K562 (cell line): ENCODE data around the gene LETM1. TPM values are rescaled to one million over a fixed set of nuclear protein-coding genes. Genes with fewer than 3 reads are reported as not detected.

Source experiments
- ARHGAP35 ChIP-seq: fragments of 450-650 bp; IDR thresholded peaks from 2 replicates; pipeline ENCODE4 v1.6.1; 2018; ENCODE audit not compliant: partially characterized antibody
- CREM ChIP-seq: IDR thresholded peaks from 2 replicates; pipeline ENCODE4 v1.6.1; 2014; ENCODE audit warnings: antibody characterized with exemption, low read depth
- GABPA ChIP-seq: fragments of 200-800 bp; sonication (Bioruptor generic); conservative IDR thresholded peaks from 2 replicates; pipeline ENCODE4 v1.6.1; 2016; ENCODE audit warnings: low read depth, missing genetic modification characterization, missing compliant biosample characterization
- GABPB1 ChIP-seq: sonication (generic); formaldehyde crosslinking; IDR thresholded peaks from 2 replicates; pipeline ENCODE4 v1.8.0; 2022; ENCODE audit warnings: mild to moderate bottlenecking, missing genetic modification reagents
- HNRNPH1 ChIP-seq: fragments of 200-400 bp; formaldehyde crosslinking; optimal IDR thresholded peaks from 2 replicates; pipeline ENCODE3; 2017; ENCODE audit warnings: low read depth, mild to moderate bottlenecking, low read length, moderate library complexity
- MEF2A ChIP-seq: IDR thresholded peaks from 2 replicates; pipeline ENCODE4 v1.6.1; 2011; ENCODE audit warnings: low read depth, mild to moderate bottlenecking, low read length, moderate library complexity; ENCODE audit not compliant: control insufficient read depth
- PHF8 ChIP-seq: fragments of 200-600 bp; sonication (generic); IDR thresholded peaks from 2 replicates; pipeline ENCODE4 v1.6.1; 2012; ENCODE audit warnings: mixed run types, mild to moderate bottlenecking, inconsistent platforms, low read length, moderate library complexity, borderline replicate concordance
- POLR2A ChIP-seq: fragments of 450-650 bp; conservative IDR thresholded peaks from 2 replicates; pipeline ENCODE4 v1.6.1; 2016
- PPARD ChIP-seq: fragments of 250-450 bp; sonication (Bioruptor Pico); IDR thresholded peaks from 2 replicates; pipeline ENCODE4 v1.8.0; 2022; ENCODE audit warnings: inconsistent platforms, mild to moderate bottlenecking, moderate library complexity
- PTRF ChIP-seq: fragments of 450-650 bp; IDR thresholded peaks from 2 replicates; pipeline ENCODE4 v1.6.1; 2016; ENCODE audit warnings: mild to moderate bottlenecking, missing genetic modification characterization, missing compliant biosample characterization
- RAD51 ChIP-seq: fragments of 450-650 bp; IDR thresholded peaks from 2 replicates; pipeline ENCODE4 v1.7.1; 2016; ENCODE audit warnings: low read depth, mild to moderate bottlenecking, borderline replicate concordance
- RBM15 ChIP-seq: fragments of 200-400 bp; formaldehyde crosslinking; IDR thresholded peaks from 2 replicates; pipeline ENCODE4 v1.6.1; 2018; ENCODE audit warnings: mild to moderate bottlenecking, low read length, moderate library complexity; ENCODE audit not compliant: insufficient read depth
- RBM39 ChIP-seq: fragments of 200-400 bp; formaldehyde crosslinking; optimal IDR thresholded peaks from 2 replicates; pipeline ENCODE3; 2018; ENCODE audit warnings: low read depth, low read length
- RREB1 ChIP-seq: fragments of 250-450 bp; sonication (Bioruptor Pico); IDR thresholded peaks from 2 replicates; pipeline ENCODE4 v1.4.0; 2020
- SMAD4 ChIP-seq: fragments of 250-450 bp; sonication (Bioruptor Pico); conservative IDR thresholded peaks from 2 replicates; pipeline ENCODE4 v1.8.0; 2021; ENCODE audit warnings: inconsistent platforms, mild to moderate bottlenecking, moderate library complexity
- SRSF3 ChIP-seq: fragments of 200-400 bp; formaldehyde crosslinking; IDR thresholded peaks from 2 replicates; pipeline ENCODE4 v1.6.1; 2016; ENCODE audit warnings: mild to moderate bottlenecking, low read length, moderate library complexity; ENCODE audit not compliant: insufficient read depth
- TAF1 ChIP-seq: IDR thresholded peaks from 2 replicates; pipeline ENCODE4 v1.6.1; 2011; ENCODE audit warnings: mild to moderate bottlenecking, low read length, moderate library complexity; ENCODE audit not compliant: insufficient read depth, control insufficient read depth, severe bottlenecking; ENCODE audit errors: extremely low read depth
- TCF7L2 ChIP-seq: fragments of 150-350 bp; IDR thresholded peaks from 2 replicates; pipeline ENCODE4 v1.6.1; 2016; ENCODE audit warnings: low read depth, mild to moderate bottlenecking, low read length, moderate library complexity
- THRAP3 ChIP-seq: fragments of 450-650 bp; IDR thresholded peaks from 2 replicates; pipeline ENCODE4 v1.6.1; 2016; ENCODE audit warnings: mild to moderate bottlenecking, inconsistent platforms, borderline replicate concordance
- WHSC1 ChIP-seq: IDR thresholded peaks from one replicate; pipeline ENCODE4 v1.6.1; 2012; ENCODE audit warnings: low read length, control low read depth, inconsistent platforms
- ZNF212 ChIP-seq: fragments of 450-650 bp; formaldehyde crosslinking; IDR thresholded peaks from 2 replicates; pipeline ENCODE4 v1.4.0; 2020; ENCODE audit warnings: mild to moderate bottlenecking
- ZNF253 ChIP-seq: fragments of 250-450 bp; sonication (Bioruptor Pico); conservative IDR thresholded peaks from 2 replicates; pipeline ENCODE4 v1.6.1; 2021; ENCODE audit warnings: mild to moderate bottlenecking
- ZNF274 ChIP-seq: IDR thresholded peaks from 2 replicates; pipeline ENCODE4 v1.6.1; 2011; ENCODE audit warnings: low read depth, mild to moderate bottlenecking, low read length, moderate library complexity, borderline replicate concordance
- ZNF3 ChIP-seq: fragments of 250-450 bp; sonication (Bioruptor Pico); IDR thresholded peaks from 2 replicates; pipeline ENCODE4 v1.5.0; 2021; ENCODE audit warnings: mild to moderate bottlenecking, moderate library complexity
- ZNF316 ChIP-seq: fragments of 450-650 bp; IDR thresholded peaks from 2 replicates; pipeline ENCODE4 v1.6.1; 2016
- ZNF354B ChIP-seq: fragments of 250-450 bp; sonication (Bioruptor Pico); IDR thresholded peaks from 2 replicates; pipeline ENCODE4 v1.4.0; 2020
- ZNF79 ChIP-seq: fragments of 250-450 bp; sonication (Bioruptor Pico); IDR thresholded peaks from 2 replicates; pipeline ENCODE4 v1.4.0; 2020; ENCODE audit warnings: low read depth, mild to moderate bottlenecking, moderate library complexity
- polyA plus RNA-seq, 8 experiments: library from polyadenylated mRNA; depleted of rRNA in 4 of 8; stranded (reverse) in 5 of 8; unstranded in 3 of 8; fragments of >200 nt; fragmentation: Nextera tagmentation in 2 of 8; fragmentation: Illumina TruSeq in 1 of 8; extraction: Ambion mirVana in 2 of 8; extraction: Trizol in 1 of 8; gene quantifications; 2 replicates each; pipeline versions ENCODE4 v1.2.1 to v1.2.3, GENCODE V29; 2011 to 2014; ENCODE audit warnings: inconsistent platforms in 1 of 8, missing spikeins in 1 of 8
- total RNA-seq, 7 experiments: library from RNA; depleted of rRNA in 6 of 7; stranded (reverse); fragments of >200 nt in 6 of 7; fragmentation: Illumina TruSeq in 2 of 7; extraction: Trizol in 2 of 7; gene quantifications; 2 replicates each; pipeline versions ENCODE4 v1.2.1 to v1.2.3, GENCODE V29; 2011 to 2021; ENCODE audit warnings: low replicate concordance in 1 of 7

LETM1 gene
- total and polyA plus RNA-seq, 9 of the 15 experiments (the other 6 are each of a cell fraction or from before 2014, with no cell fraction given): 3.9 to 109 (median 35.0) TPM

GRCh38 chr4:1809754-1810502 is 46.0 kb downstream of the LETM1 start (continued):
- TF ChIP-seq GABPA (tag) (no peak), PTRF (tag) (no peak), MEF2A (no peak), TCF7L2 (no peak), ZNF212 (no peak), ZNF79 (no peak), SRSF3 (no peak), RAD51 (no peak), CREM (peak; percentile 13; the same call in 1 of the 2 replicates), PHF8 (no peak), THRAP3 (no peak), RBM15 (no peak), RREB1 (CRISPR knock-in tag) (no peak), ARHGAP35 (no peak), TAF1 (no peak), WHSC1 (no peak), ZNF274 (no peak), ZNF253 (CRISPR knock-in tag) (no peak), ZNF316 (no peak), SMAD4 (CRISPR knock-in tag) (no peak), POLR2A (peak; percentile 26; the same call in 1 of the 2 replicates), GABPB1 (CRISPR knock-in tag) (peak; percentile 71), ZNF3 (no peak), PPARD (CRISPR knock-in tag) (no peak), RBM39 (no peak), ZNF354B (CRISPR knock-in tag) (no peak), HNRNPH1 (no peak)
